ENCODE results near the gene GRM4.
"Not testable (repeated sequence)": the region's sequence is repeated elsewhere in the genome, so short reads cannot be mapped to it uniquely, and the experiment has no call there.

GRM4 gene

DNA sequence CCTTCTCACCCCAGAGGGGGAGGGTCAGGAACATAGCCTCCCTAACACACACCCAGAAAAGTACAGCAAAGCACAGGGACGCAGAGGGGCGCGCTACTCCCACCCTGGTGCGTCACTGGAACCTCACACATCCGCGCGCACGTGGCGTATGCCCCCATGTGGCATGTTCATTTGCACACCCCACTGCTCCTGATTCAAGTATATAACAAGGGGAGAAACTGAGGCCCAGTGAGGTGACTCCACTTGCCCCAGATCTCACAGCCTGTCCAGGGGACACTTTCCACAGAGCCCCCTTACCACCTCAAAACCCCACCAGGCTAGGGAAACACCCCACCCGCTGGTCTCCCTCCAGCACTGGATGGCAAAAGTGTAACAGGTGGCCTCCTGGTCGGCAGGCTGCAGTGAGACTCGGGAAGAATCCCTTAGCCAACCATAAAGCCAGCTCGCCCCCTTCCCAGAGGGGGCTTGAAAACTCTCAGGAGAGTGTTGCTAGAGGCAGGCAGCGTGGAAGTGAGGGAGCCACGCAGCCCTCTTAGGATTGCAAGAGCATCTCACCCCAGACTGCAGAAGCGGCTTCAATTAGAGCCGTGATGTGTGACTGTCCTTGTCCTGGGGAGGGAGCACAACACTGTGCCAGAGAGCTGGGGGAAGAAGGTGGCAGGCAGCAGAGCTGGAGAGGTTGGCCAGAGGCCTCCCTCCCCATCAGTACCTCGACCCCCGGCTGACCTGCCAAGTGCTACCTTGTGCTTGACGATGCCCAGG, at the start of gene GRM4:
GRM4 (minus strand) TSS at position 67 of the 762 bp plus-strand sequence. CDS start 12,591 bp downstream, outside the sequence.
- DNase-seq = no peak

- DNase-seq = no peak
Measured at GRCh38 chr6:34194772-34195171, 48.9 kb upstream of the GRM4 start.

DNA sequence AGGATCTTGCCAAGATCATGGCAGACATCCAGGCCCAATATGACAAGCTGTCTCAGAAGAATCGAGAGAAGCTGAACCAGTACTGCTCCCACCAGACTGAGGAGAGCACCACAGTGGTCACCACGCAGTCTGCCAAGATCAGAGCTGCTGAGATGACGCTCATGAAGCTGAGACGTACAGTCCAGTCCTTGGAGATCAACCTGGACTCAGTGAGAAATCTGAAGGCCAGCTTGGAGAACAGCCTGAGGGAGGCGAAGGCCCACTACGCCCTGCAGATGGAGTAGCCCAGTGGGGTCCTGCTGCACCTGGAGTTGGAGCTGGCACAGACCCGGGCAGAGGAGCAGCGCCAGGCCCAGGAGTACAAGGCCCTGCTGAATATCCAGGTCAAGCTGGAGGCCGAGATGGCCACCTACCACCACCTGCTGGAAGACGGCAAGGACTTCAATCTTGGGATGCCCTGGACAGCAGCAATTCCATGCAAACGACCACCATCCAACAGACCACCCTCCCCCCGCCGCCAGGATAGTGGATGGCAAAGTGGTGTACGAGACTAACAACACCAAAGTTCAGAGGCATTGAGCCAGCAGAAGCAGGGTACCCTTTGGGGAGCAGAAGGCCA, 44.7 kb upstream of the GRM4 start:
- no peak for DNase-seq

GRCh38 chr6:34189806-34190503, 44.1 kb upstream of the GRM4 start:
- DNase-seq = no peak

GRCh38 chr6:34184726-34185125, 38.8 kb upstream of the GRM4 start:
- DNase-seq = not testable (repeated sequence)

DNA sequence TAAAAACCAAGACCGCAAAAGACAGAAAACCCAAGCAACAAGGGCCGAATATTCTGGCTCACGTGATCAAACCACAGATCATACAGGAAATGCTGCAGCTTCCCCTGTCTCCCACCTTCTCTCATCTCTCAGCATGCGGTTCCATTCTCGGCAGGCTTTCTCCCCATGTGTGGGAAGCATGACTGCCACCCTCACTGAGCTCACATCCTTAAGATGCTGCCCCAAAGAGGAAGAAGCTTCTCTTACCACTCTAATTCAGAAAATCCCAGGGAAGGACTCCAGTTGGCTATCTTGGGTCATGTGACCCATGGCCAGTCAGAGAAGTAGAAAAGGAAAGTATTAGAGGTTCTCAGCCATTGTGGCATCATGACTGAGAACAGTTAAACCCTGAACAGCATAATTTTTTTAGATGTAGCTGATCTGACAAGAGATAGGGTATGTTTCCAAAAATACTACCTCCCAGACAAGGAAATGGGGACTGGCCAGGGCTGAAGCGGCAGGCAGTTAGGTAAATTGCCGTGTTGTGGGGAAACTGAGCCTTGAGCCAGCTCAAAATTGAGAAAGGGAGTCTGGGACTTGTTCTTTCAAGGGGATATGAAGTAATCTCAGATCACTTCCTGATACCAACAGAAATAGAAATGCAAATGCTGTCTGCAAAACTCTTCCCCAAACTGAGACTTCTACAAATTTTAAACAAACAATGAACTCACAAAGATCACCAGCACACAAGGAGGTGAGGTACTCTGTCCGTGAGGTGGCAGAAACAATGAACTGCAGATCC, 37.1 kb upstream of the GRM4 start:
- DNase-seq = no peak

GRCh38 chr6:34181908-34182307, 36.0 kb upstream of the GRM4 start:
- DNase-seq = no peak

DNA sequence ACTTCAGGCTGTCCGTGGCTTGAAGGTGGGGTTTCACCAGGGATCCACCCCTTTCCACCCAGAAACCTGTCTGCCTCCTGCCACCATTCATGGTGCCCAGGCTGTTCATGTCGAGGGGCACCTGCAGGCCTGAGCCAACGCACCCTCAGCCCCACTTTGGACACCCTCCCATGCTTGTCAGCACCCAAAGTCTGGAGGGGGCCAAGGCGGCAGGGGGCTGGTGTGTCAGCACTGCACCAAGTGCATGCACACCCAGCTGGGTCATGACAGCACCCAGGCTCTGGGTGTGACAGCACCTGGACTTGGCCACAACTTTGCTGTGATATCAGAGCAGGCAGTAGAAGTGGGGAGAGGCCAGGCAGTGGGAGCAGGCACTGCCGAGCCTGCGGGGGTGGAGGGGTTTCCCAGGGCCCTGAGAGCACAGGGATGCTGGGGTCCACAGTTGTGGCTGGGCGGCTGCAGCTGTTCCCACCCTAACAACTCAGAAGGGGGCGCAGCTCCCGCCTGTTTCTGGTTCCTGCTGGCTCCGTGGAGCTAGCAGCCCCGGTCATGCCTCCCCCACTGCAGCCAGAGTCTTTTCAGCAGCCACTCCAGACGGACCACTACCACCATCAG, 33.3 kb upstream of the GRM4 start:
- DNase-seq = no peak

DNA sequence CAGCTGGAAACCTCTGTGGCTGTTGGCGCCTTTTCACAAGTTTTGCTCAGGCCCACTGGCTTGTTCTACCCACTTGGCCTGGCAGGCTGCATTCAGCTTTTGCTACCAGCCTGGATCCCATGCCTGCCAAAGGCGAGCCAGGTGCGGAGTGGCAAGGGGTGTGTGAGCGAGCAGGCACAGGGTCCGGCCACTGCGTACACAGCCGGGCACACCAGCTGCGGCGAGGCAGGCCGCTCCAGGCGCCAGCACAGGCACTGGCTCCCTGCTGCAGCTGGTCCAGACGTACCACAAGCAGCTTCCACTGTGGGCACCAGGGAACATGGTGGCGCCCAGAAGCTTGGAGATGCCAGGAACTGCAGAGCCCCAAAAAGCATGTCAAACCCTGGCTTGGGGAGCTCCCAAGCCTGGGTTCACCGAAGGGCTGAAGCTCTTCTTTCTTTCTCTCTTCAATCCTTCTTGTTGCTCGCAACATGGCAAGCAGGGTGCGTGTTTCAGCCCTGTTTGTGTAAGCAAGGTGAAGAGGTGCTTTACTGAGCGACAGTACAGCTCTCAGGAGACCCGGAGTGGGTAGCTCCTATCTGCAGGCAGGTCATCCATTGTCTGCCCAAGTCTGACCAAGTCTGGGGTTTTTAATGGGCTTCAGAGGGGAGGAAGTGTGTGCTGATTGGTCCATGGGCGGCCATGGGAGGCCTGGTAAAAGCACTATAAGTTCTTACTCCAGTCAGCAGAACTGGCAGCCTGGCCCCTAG, 32.6 kb upstream of the GRM4 start:
- DNase-seq = no peak

GRCh38 chr6:34177181-34177591, 31.3 kb upstream of the GRM4 start:
- DNase-seq = no peak

GRCh38 chr6:34176261-34177031, 30.6 kb upstream of the GRM4 start:
- DNase-seq = no peak

- no peak for DNase-seq
Measured at GRCh38 chr6:34174846-34175399, 29.0 kb upstream of the GRM4 start.

- no peak for DNase-seq
Measured at GRCh38 chr6:34172961-34173775, 27.3 kb upstream of the GRM4 start.

DNA sequence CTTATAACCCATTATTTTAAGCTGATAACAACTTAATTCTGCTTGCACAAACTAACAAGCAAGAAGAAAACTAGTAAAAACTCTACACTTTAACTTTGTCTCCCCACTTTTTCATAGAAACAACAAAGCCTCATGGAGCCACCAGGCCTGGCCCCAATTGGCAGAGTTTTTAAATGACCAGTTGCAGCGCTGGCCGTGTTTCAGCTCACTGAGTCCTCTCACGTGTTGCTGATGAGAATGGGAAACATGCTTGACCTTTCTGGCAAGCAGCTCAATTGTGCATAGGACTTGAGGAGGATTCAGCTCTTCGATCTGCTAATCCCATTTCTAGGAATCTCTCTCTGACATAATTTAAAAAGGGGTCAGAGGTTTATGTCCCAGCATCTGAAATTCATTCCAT, 24.5 kb upstream of the GRM4 start:
- DNase-seq = no peak

DNA sequence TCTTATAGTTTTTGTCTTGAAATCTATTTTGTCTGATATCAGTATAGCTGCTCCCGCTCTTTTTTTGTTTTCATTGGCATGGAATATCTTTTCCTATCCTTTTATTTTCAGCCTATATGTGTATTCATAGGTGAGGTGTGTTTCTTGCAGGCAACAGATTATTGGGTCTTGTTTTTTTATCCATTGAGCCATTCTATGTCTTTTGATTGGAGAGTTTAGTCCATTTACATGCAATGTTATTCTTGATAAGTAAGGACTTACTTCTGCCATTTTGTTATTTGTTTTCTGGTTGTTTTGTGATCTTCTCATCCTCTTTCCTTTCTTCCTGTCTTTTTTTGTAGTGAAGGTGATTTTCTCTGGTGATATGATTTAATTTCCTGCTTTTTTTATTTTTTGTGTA, 24.0 kb upstream of the GRM4 start:
- no peak for DNase-seq

GRCh38 chr6:34161857-34162515, 16.1 kb upstream of the GRM4 start:
- DNase-seq = no peak

- DNase-seq = no peak
Measured at GRCh38 chr6:34159844-34160243, 14.0 kb upstream of the GRM4 start.

GRCh38 chr6:34158876-34159275, 13.0 kb upstream of the GRM4 start:
- no peak for DNase-seq

GRCh38 chr6:34157851-34158250, 12.0 kb upstream of the GRM4 start:
- no peak for DNase-seq
